Liver (tissue), 9 donors: ENCODE results near the gene PHLDB2. TPM values are rescaled to one million over a fixed set of nuclear protein-coding genes. Genes with fewer than 3 reads are reported as not detected.

ENCODE experiments used
- DNase-seq: peaks from one replicate; pipeline ENCODE4 v3.0.0-alpha.2; 2017; ENCODE audit warnings: low spot score
- H3K27ac ChIP-seq, 2 donors: one replicate each; pipeline ENCODE4 v1.7.0; 2013; ENCODE audit warnings: inconsistent platforms in 2 of 2, low read length in 2 of 2, control low read depth in 1 of 2, low read depth in 1 of 2, mild to moderate bottlenecking in 1 of 2
- H3K27me3 ChIP-seq, 4 donors: one replicate each; pipeline versions ENCODE4 v1.6.1 to v1.7.0; 2013; ENCODE audit warnings: low read length in 3 of 4, inconsistent platforms in 1 of 4, mild to moderate bottlenecking in 1 of 4, moderate library complexity in 1 of 4; ENCODE audit not compliant: control insufficient read depth in 4 of 4, insufficient read depth in 4 of 4
- H3K36me3 ChIP-seq, 4 donors: one replicate each; pipeline versions ENCODE4 v1.6.1 to v1.7.0; 2013; ENCODE audit warnings: low read length in 3 of 4, mild to moderate bottlenecking in 3 of 4, low read depth in 1 of 4, moderate library complexity in 1 of 4; ENCODE audit not compliant: control insufficient read depth in 4 of 4, insufficient read depth in 3 of 4
- H3K4me1 ChIP-seq, 4 donors: one replicate each; pipeline versions ENCODE4 v1.6.1 to v1.7.0; 2013; ENCODE audit warnings: low read length in 3 of 4, mild to moderate bottlenecking in 3 of 4, moderate library complexity in 1 of 4; ENCODE audit not compliant: control insufficient read depth in 4 of 4, insufficient read depth in 4 of 4
- H3K4me3 ChIP-seq, 3 donors: one replicate each; pipeline versions ENCODE4 v1.6.1 to v1.7.0; 2013; ENCODE audit warnings: low read length in 3 of 3, control low read depth in 1 of 3, low read depth in 1 of 3, mild to moderate bottlenecking in 1 of 3
- H3K9ac ChIP-seq, 2 donors: one replicate each; pipeline ENCODE4 v1.7.0; 2013; ENCODE audit warnings: low read length in 2 of 2, mild to moderate bottlenecking in 2 of 2, moderate library complexity in 2 of 2, control low read depth in 1 of 2, low read depth in 1 of 2
- H3K9me3 ChIP-seq, 4 donors: one replicate each; pipeline versions ENCODE4 v1.6.1 to v1.7.0; 2013; ENCODE audit warnings: low read length in 3 of 4; ENCODE audit not compliant: control insufficient read depth in 4 of 4
- ATF3 ChIP-seq: IDR thresholded peaks from 2 replicates; pipeline ENCODE4 v1.6.1; 2016; ENCODE audit warnings: antibody characterized with exemption
- EGR1 ChIP-seq, 2 donors: IDR thresholded peaks; 2 replicates each; pipeline ENCODE4 v1.6.1; 2016 to 2018; ENCODE audit warnings: antibody characterized with exemption in 2 of 2, low read depth in 2 of 2
- FOXA1 ChIP-seq: IDR thresholded peaks from 2 replicates; pipeline ENCODE4 v1.6.1; 2016; ENCODE audit warnings: antibody characterized with exemption
- FOXA2 ChIP-seq: IDR thresholded peaks from 2 replicates; pipeline ENCODE4 v1.6.1; 2016; ENCODE audit warnings: antibody characterized with exemption
- GABPA ChIP-seq, 2 donors: IDR thresholded peaks in 1 of 2; conservative IDR thresholded peaks in 1 of 2; 2 replicates each; pipeline ENCODE4 v1.6.1; 2016; ENCODE audit warnings: antibody characterized with exemption in 2 of 2, mild to moderate bottlenecking in 1 of 2, moderate library complexity in 1 of 2
- HNF4A ChIP-seq, 2 donors: conservative IDR thresholded peaks; 2 replicates each; pipeline ENCODE4 v1.6.1; 2016; ENCODE audit warnings: antibody characterized with exemption in 2 of 2, mild to moderate bottlenecking in 2 of 2
- HNF4G ChIP-seq: IDR thresholded peaks from 2 replicates; pipeline ENCODE4 v1.6.1; 2016; ENCODE audit warnings: antibody characterized with exemption
- JUND ChIP-seq, 2 donors: IDR thresholded peaks; 2 replicates each; pipeline ENCODE4 v1.6.1; 2016; ENCODE audit warnings: antibody characterized with exemption in 2 of 2
- MAX ChIP-seq: IDR thresholded peaks from 2 replicates; pipeline ENCODE4 v1.6.1; 2016; ENCODE audit warnings: antibody characterized with exemption
- NR2F2 ChIP-seq: IDR thresholded peaks from 2 replicates; pipeline ENCODE4 v1.6.1; 2016; ENCODE audit warnings: antibody characterized with exemption
- RAD21 ChIP-seq, 2 donors: IDR thresholded peaks; 2 replicates each; pipeline ENCODE4 v1.6.1; 2016; ENCODE audit warnings: antibody characterized with exemption in 2 of 2, mild to moderate bottlenecking in 2 of 2
- REST ChIP-seq: IDR thresholded peaks from 2 replicates; pipeline ENCODE4 v1.6.1; 2016; ENCODE audit warnings: antibody characterized with exemption, mild to moderate bottlenecking
- RXRA ChIP-seq, 2 donors: IDR thresholded peaks; 2 replicates each; pipeline ENCODE4 v1.6.1; 2017 to 2018; ENCODE audit warnings: antibody characterized with exemption in 2 of 2, mild to moderate bottlenecking in 1 of 2
- SP1 ChIP-seq: IDR thresholded peaks from 2 replicates; pipeline ENCODE4 v1.6.1; 2018; ENCODE audit warnings: antibody characterized with exemption, mild to moderate bottlenecking
- TAF1 ChIP-seq: conservative IDR thresholded peaks from 2 replicates; pipeline ENCODE4 v1.6.1; 2016; ENCODE audit warnings: antibody characterized with exemption, mild to moderate bottlenecking
- YY1 ChIP-seq: IDR thresholded peaks from 2 replicates; pipeline ENCODE4 v1.6.1; 2016; ENCODE audit warnings: antibody characterized with exemption, mild to moderate bottlenecking
- ZBTB33 ChIP-seq: IDR thresholded peaks from 2 replicates; pipeline ENCODE4 v1.6.1; 2016; ENCODE audit warnings: antibody characterized with exemption
- WGBS: extraction: QIAGEN DNeasy Blood & Tissue Kit; methylation state at CpG from one replicate; pipeline ENCODE4 v1.1.7; 2013; 5-methylcytosine and 5-hydroxymethylcytosine counted together
- polyA plus RNA-seq, 2 donors: library from polyadenylated mRNA; stranded (reverse) in 1 of 2; unstranded in 1 of 2; fragments of 200-250 nt in 1 of 2; fragments of >200 nt in 1 of 2; fragmentation: Nextera tagmentation in 1 of 2; extraction: Ambion mirVana in 1 of 2; gene quantifications; one replicate each; pipeline versions ENCODE4 v1.2.1 to v1.2.3, GENCODE V29; 2013 to 2015
- total RNA-seq, 2 donors: library from RNA; depleted of rRNA; stranded (reverse); fragments of >200 nt; gene quantifications; one replicate each; pipeline ENCODE4 v1.2.3, GENCODE V29; 2014
- TF ChIP-seq, protein P1 (sequence below): fragments of 150-350 bp; IDR thresholded peaks from 2 replicates; pipeline ENCODE4 v1.5.1; 2017; ENCODE audit warnings: improper control_type of control experiment, low read depth, low read length; ENCODE audit not compliant: missing input control
- donor health status: healthy.
- donor health status: healthy.
- donor health status: healthy.
- donor health status: healthy.
- donor health status: healthy.

PHLDB2 gene
- total and polyA plus RNA-seq, 4 donors = 9.7 to 42.9 (median 22.2) TPM

DNA sequence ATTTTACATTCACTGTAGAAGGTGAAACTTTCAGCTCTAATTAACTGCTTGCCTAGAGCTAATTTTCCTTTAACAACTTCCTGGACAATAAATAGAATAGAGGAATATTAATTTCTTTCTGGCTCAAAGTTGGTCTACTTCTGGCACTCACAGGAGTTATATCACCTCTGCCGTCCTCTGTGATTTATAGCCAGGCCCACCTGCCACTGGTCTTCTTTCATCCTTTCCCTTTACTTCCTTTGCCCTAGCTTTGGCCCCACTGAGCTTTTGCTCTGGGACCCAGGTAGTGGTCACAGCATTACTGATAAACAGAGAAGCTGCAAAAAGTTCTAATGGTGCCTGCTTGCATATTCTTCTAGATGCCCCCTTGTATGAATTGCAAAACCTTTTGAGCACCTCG, 70.4 kb downstream of the PHLDB2 start:
- Histone ChIP-seq H3K36me3 (peaks cover 2 to 35% (median 9%) of the 10 kb centered on the region in 4 donors), H3K4me3 (no peak overlapping the region), H3K9ac (no peak overlapping the region), H3K27me3 (no peaks in the 10 kb centered on the region), H3K9me3 (no peaks in the 10 kb centered on the region), H3K27ac (no peak overlapping the region), H3K4me1 (peaks cover 0 to 5% (median 2%) of the 10 kb centered on the region in 4 donors)
- DNase-seq = no peak
- TF ChIP-seq ZBTB33 (no peak), HNF4G (no peak), YY1 (no peak), RXRA (IDR thresholded peaks at IDR 0.05) (no peak), NR2F2 (no peak), TAF1 (no peak), GABPA (IDR thresholded peaks at IDR 0.05 in 1 of 2, conservative IDR thresholded peaks at IDR 0.05 in 1 of 2) (no peak), SP1 (no peak), FOXA1 (no peak), MAX (no peak), FOXA2 (no peak), RAD21 (IDR thresholded peaks at IDR 0.05) (no peak), JUND (IDR thresholded peaks at IDR 0.05) (no peak), ATF3 (no peak), REST (no peak), EGR1 (IDR thresholded peaks at IDR 0.05; ENCODE audit: low read depth in 2 of 2) (no peak), HNF4A (conservative IDR thresholded peaks at IDR 0.05) (no peak)
- TF ChIP-seq, protein P1, sequence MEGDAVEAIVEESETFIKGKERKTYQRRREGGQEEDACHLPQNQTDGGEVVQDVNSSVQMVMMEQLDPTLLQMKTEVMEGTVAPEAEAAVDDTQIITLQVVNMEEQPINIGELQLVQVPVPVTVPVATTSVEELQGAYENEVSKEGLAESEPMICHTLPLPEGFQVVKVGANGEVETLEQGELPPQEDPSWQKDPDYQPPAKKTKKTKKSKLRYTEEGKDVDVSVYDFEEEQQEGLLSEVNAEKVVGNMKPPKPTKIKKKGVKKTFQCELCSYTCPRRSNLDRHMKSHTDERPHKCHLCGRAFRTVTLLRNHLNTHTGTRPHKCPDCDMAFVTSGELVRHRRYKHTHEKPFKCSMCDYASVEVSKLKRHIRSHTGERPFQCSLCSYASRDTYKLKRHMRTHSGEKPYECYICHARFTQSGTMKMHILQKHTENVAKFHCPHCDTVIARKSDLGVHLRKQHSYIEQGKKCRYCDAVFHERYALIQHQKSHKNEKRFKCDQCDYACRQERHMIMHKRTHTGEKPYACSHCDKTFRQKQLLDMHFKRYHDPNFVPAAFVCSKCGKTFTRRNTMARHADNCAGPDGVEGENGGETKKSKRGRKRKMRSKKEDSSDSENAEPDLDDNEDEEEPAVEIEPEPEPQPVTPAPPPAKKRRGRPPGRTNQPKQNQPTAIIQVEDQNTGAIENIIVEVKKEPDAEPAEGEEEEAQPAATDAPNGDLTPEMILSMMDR = no peak
- WGBS = 88% methylated on average over 2 of the region's 2 CpGs
